H1 (cell line): Measurements from ENCODE around the gene TCF4.

ENCODE experiments used
- YY1 ChIP-seq: IDR thresholded peaks from 2 replicates; pipeline ENCODE4 v1.6.1; 2011; ENCODE audit warnings: low read depth, mild to moderate bottlenecking, low read length
- TF ChIP-seq, protein P1 (sequence below), 3 experiments: IDR thresholded peaks; 1 replicate in 2 of 3; 2 replicates in 1 of 3; pipeline versions ENCODE4 v1.5.1 to v1.6.1; 2011; ENCODE audit warnings: low read length in 3 of 3, mild to moderate bottlenecking in 3 of 3, inconsistent platforms in 2 of 3, low read depth in 1 of 3, moderate library complexity in 1 of 3; ENCODE audit not compliant: insufficient read depth in 1 of 3; ENCODE audit errors: control extremely low read depth in 1 of 3

DNA sequence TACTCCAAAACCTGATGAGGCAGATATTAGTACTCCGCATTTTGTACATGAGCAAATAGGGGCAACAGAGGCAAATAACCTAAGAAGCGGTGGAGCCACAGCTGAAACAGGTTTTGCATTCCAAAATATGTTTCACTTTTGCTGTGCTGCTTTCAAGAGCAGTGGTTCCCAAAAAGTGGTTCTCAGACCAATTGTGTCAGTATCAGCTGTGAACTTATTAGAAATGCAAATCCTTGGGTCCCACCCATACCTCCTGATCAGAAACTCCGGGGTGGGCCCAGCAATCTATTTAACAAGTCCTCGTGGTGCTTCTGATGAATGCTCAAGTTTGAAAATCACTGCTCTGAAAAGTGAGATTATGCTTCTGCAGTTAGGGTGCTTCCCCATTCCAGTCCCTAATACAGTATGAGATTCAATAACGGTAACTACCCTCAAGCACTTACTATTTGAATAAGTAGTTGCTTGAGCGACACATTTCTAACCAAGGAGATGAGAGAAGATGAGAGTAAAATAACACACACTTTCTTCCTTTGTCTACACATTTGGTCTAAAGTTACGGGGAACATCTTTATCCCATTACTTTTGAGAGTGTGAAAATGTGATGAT, 17.8 kb upstream of the TCF4 start:
- no peak for TF ChIP-seq YY1
- TF ChIP-seq, protein P1, sequence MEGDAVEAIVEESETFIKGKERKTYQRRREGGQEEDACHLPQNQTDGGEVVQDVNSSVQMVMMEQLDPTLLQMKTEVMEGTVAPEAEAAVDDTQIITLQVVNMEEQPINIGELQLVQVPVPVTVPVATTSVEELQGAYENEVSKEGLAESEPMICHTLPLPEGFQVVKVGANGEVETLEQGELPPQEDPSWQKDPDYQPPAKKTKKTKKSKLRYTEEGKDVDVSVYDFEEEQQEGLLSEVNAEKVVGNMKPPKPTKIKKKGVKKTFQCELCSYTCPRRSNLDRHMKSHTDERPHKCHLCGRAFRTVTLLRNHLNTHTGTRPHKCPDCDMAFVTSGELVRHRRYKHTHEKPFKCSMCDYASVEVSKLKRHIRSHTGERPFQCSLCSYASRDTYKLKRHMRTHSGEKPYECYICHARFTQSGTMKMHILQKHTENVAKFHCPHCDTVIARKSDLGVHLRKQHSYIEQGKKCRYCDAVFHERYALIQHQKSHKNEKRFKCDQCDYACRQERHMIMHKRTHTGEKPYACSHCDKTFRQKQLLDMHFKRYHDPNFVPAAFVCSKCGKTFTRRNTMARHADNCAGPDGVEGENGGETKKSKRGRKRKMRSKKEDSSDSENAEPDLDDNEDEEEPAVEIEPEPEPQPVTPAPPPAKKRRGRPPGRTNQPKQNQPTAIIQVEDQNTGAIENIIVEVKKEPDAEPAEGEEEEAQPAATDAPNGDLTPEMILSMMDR (IDR thresholded peaks at IDR 0.05; ENCODE audit: control extremely low read depth in 1 of 3, insufficient read depth in 1 of 3, low read depth in 1 of 3, low read length in 3 of 3) = no peak
